WTC11 (cell line): Measurements from ENCODE around the gene KIF21B.

Experiments used
- ATF1 ChIP-seq: sonication (generic); formaldehyde crosslinking; IDR thresholded peaks from 2 replicates; pipeline ENCODE4 v1.8.1; 2023; ENCODE audit warnings: mild to moderate bottlenecking, moderate library complexity, missing genetic modification reagents
- ATF6 ChIP-seq: sonication (generic); formaldehyde crosslinking; IDR thresholded peaks from 2 replicates; pipeline ENCODE4 v1.8.1; 2023; ENCODE audit warnings: mild to moderate bottlenecking, missing genetic modification reagents
- CTCF ChIP-seq: fragments of 200-600 bp; IDR thresholded peaks from 2 replicates; pipeline ENCODE4 v1.8.0; 2022; ENCODE audit warnings: antibody characterized with exemption
- HMGA2 ChIP-seq: fragments of 250-450 bp; sonication (Bioruptor Pico); IDR thresholded peaks from 2 replicates; pipeline ENCODE4 v1.4.0; 2021; ENCODE audit warnings: mild to moderate bottlenecking, moderate library complexity
- MAX ChIP-seq: sonication (generic); formaldehyde crosslinking; IDR thresholded peaks from 2 replicates; pipeline ENCODE4 v1.8.0; 2022; ENCODE audit warnings: mild to moderate bottlenecking, missing genetic modification reagents
- MYBL2 ChIP-seq: sonication (generic); formaldehyde crosslinking; IDR thresholded peaks from 2 replicates; pipeline ENCODE4 v1.8.1; 2023; ENCODE audit warnings: mild to moderate bottlenecking, moderate library complexity, missing genetic modification reagents
- NFYB ChIP-seq: sonication (generic); formaldehyde crosslinking; conservative IDR thresholded peaks from 2 replicates; pipeline ENCODE4 v1.8.0; 2022; ENCODE audit warnings: low read depth, missing genetic modification reagents
- NR1H2 ChIP-seq: sonication (generic); formaldehyde crosslinking; IDR thresholded peaks from 2 replicates; pipeline ENCODE4 v1.9.0; 2021; ENCODE audit warnings: mild to moderate bottlenecking, moderate library complexity, missing genetic modification reagents
- NR2C2 ChIP-seq: sonication (generic); formaldehyde crosslinking; IDR thresholded peaks from 2 replicates; pipeline ENCODE4 v1.8.0; 2022; ENCODE audit warnings: mild to moderate bottlenecking, missing genetic modification reagents
- NR3C1 ChIP-seq: sonication (generic); formaldehyde crosslinking; conservative IDR thresholded peaks from 2 replicates; pipeline ENCODE4 v1.8.1; 2023; ENCODE audit warnings: low read depth, mild to moderate bottlenecking, missing genetic modification reagents
- ZBTB43 ChIP-seq: sonication (generic); formaldehyde crosslinking; IDR thresholded peaks from 2 replicates; pipeline ENCODE4 v1.8.1; 2023; ENCODE audit warnings: mild to moderate bottlenecking, missing genetic modification reagents
- ZNF121 ChIP-seq: sonication (generic); formaldehyde crosslinking; IDR thresholded peaks from 2 replicates; pipeline ENCODE4 v1.8.0; 2023; ENCODE audit warnings: missing genetic modification reagents
- ZNF416 ChIP-seq: fragments of 250-450 bp; sonication (Bioruptor Pico); IDR thresholded peaks from 2 replicates; pipeline ENCODE4 v1.9.0; 2021; ENCODE audit warnings: mild to moderate bottlenecking, inconsistent platforms
- ZNF425 ChIP-seq: fragments of 250-450 bp; sonication (Bioruptor Pico); conservative IDR thresholded peaks from 2 replicates; pipeline ENCODE4 v1.9.0; 2021; ENCODE audit warnings: mild to moderate bottlenecking

- TF ChIP-seq CTCF (no peak), ZBTB43 (no peak), MAX (CRISPR knock-in tag) (no peak), NR2C2 (CRISPR knock-in tag) (no peak), ZNF425 (CRISPR knock-in tag) (no peak), ZNF121 (no peak), MYBL2 (CRISPR knock-in tag) (no peak), ATF6 (no peak), ATF1 (no peak), NFYB (no peak), HMGA2 (CRISPR knock-in tag) (no peak), NR1H2 (no peak), ZNF416 (CRISPR knock-in tag) (no peak), NR3C1 (CRISPR knock-in tag) (no peak)
Observed at GRCh38 chr1:201017828-201018163, 5.7 kb downstream of the KIF21B start.
